Transverse colon (tissue), 4 donors: ENCODE data around the gene MBP.

ENCODE experiments used
- CTCF ChIP-seq, 5 experiments: fragments of 200-600 bp in 3 of 5; fragments of 450-650 bp in 2 of 5; sonication (generic) in 3 of 5; IDR thresholded peaks; 1 replicate in 2 of 5; 2 replicates in 3 of 5; pipeline ENCODE4 v1.5.1; 2016 to 2017; ENCODE audit warnings: antibody characterized with exemption in 5 of 5, inconsistent platforms in 3 of 5, mild to moderate bottlenecking in 2 of 5, moderate library complexity in 1 of 5
- EP300 ChIP-seq: sonication (generic); formaldehyde crosslinking; IDR thresholded peaks from one replicate; pipeline ENCODE4 v1.6.1; 2017; ENCODE audit warnings: antibody characterized with exemption, low read depth
- POLR2A ChIP-seq: fragments of 450-650 bp; IDR thresholded peaks from one replicate; pipeline ENCODE4 v1.6.1; 2016; ENCODE audit warnings: antibody characterized with exemption, mild to moderate bottlenecking, moderate library complexity
- POLR2AphosphoS5 ChIP-seq, 3 donors: sonication (generic); formaldehyde crosslinking; IDR thresholded peaks; one replicate each; pipeline ENCODE4 v1.6.1; 2016; ENCODE audit warnings: antibody characterized with exemption in 3 of 3

- TF ChIP-seq CTCF (IDR thresholded peaks at IDR 0.05) (no peak), EP300 (no peak), POLR2AphosphoS5 (IDR thresholded peaks at IDR 0.05) (no peak), POLR2A (no peak)
Observed at GRCh38 chr18:76985951-76986236, 146.7 kb downstream of the MBP start.
